GM21381 (cell line): ENCODE results near the gene MYO18A.

Experiments used
- ATAC-seq: cut with Tn5 transposase; IDR thresholded peaks from one replicate; pipeline ENCODE4 v1.9.1; 2021; ENCODE audit warnings: mild to moderate bottlenecking, moderate library complexity; ENCODE audit not compliant: unreplicated experiment

Gene MYO18A

DNA sequence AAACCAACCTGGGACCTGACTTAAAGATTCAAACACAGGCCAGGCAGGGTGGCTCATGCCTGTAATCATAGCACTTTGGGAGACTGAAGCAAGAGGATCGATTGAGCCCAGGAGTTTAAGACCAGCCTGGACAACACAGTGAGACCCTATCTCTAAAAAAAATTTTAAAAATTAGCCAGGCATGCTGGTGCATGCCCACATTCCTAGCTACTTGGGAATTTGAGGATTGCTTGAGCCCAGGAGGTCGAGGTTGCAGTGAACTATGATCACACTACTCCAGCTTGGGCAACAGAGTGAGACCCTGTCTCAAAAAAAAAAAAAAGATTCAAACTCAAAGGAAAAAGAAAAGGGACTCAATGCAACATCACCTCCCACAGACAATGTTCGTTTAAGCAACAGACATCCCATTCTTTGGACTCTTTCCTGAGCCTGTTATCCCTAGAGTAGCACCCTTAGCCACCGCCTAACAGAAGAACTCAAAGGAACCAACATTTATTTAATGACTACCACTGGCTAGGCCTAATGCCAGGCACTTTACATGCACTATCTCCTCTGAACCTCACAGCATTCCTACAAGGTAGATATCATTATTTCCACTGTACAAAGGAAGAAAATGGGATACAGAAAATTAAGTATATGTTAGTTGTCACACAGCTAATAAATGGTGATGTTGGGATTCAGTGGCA is 12.7 kb downstream of the MYO18A start:
- ATAC-seq = no peak

DNA sequence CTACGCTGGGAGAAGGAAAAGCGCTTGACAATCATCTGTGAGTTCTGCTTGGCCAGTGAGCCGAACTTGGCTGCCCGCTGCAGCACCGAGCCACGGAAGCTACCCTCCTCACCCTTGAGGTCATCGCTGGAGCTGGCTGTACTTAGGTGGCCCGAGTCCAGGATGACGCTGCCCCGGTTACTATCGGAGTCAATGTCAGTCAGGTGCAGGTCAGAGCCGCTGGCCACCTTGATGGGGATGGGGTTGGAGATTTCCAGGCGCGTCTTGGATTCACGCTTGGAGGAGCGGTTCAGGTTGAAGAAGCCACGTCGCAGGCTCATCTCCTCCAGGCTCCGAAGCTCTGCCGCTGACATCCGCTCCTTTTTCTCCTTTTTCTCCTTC is 13.7 kb downstream of the MYO18A start:
- no peak for ATAC-seq

GRCh38 chr17:29165800-29166506 is 14.2 kb downstream of the MYO18A start:
- ATAC-seq = no peak

- no peak for ATAC-seq
Observed at GRCh38 chr17:29165261-29165660, 14.9 kb downstream of the MYO18A start.

- ATAC-seq = no peak
Observed at GRCh38 chr17:29163563-29163962, 16.6 kb downstream of the MYO18A start.

DNA sequence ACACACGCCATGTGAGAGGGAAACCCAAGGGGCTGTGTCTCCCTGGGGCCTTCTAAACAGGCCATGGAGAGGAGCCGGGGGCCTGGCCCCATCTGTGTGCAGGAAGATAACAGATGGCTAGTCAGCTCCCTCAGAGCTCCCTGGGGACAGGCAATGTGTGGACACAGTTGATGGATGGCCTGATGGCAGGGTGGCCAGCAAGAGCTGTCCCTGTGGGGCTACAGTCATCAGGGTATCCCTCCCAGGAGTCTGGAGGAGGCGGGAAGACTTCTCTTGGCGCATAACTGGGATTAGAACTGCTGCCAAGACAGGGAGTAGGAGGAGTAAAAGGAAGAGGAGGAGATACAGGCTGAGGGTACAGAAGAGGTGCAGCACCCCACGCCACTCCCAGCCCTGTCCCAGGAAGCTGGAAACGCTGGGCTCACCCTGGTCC is 17.3 kb downstream of the MYO18A start:
- ATAC-seq = no peak

- no peak for ATAC-seq
Observed at GRCh38 chr17:29162082-29162908, 17.9 kb downstream of the MYO18A start.

DNA sequence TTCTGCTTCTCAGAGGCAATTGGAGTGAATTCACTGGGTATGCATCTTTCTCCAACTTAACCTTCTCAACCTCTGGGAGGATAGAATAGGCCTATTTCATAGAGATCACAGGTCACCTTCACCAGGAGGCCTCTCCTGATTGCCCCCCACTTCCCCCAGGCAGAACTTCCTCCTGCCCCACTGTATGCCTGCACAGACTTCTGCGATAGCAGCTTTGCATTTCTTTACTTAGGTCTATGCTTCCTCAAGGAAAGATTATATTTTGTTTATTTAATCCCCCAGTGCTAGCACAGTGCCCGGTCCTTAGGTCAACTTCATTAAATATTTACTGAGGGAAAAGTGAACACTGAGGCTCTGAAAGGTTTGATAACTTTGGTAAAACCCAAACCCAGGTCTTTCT is 19.9 kb downstream of the MYO18A start:
- no peak for ATAC-seq

GRCh38 chr17:29159306-29159860 is 20.8 kb downstream of the MYO18A start:
- ATAC-seq = no peak

DNA sequence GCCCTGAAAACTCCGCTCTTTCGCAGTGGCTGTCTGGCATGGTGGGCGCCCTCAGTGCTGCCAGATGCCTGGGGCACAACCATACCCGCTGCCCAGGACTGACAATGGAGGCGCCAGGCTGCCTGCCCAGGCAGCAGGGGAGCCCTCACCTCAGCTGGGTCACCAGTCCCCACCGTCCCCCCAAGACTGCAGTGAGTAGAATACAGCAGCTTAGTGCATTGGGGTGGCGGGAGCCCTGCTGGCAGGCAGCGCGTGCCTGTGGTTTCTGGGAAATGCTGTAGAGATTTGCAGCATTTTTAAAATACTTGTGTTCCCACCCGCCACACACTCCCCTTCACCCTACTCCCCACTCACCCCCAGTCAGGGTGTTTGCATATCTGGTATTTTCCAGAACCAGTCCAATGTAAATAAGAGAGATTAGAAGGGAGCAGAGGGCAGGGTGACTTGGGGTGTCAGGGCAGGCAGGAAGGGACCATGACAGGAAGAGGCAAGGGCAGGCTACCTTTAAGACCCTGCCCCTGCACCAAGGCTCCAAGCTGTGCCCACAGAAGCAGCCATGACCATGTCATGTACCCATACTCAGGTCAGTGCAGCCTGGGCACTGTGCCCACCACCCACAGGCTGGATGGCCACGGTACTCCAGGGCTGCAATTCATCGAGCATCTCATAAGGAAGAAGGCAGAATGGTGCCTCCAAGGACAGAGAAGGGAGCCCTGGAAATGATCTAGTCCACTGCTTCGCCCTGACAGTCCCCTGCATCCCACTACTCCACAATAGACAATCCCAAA is 21.5 kb downstream of the MYO18A start:
- no peak for ATAC-seq

DNA sequence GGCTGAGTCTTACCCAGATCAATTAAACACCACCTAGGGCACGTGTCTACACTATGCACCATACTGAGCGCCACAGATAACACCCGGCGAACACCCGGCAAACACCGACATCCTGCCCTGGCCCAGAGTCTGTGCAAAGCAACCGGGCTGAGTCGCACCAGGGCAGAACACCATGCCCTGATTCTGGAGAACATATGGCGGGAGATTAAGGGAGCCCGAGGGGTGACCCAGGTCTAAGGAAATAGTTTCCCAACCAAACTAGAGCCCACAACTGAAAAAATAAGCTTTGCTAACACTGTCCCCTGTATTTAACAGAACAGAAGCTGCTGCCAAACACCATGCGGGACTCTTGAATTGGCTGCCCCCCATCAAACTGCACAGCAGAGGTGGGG is 22.1 kb downstream of the MYO18A start:
- no peak for ATAC-seq

DNA sequence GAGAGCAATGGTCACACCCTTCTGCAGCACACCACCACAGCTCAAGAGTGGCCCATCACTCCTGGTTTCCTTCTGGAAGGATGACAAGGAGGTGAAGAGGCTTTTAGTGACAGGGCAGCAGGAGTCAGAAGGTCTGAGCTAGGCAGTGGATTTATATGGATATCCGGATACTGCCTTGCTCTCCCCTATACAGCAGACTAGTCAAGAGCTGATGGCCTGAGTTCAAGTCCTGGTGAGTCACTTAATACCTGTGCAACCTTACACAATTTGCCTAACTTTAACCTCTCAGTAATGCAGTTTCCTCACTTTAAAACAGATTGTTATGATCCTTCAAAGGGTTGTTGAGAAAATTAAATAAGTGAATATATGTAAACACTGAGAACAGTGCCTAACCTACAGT is 22.9 kb downstream of the MYO18A start:
- ATAC-seq = no peak

GRCh38 chr17:29156781-29157180 is 23.4 kb downstream of the MYO18A start:
- ATAC-seq = no peak

DNA sequence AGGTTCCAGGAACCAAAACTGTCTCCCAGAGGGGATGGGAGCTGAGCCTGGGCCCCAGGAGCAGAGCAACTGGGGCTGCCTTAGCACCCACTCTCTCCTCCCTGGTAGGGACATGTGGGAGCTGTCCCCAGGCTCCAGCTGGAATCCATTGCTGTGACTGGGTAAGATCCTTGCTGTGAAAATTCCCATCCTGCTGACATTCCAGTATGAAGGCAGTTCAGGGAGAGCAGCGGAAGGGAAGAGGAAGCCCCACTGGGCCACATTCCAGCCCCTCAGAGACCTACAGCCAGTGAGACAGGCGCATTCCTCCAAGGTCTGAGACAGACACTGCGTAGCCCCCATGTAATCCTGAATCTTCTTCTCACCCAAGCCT is 24.2 kb downstream of the MYO18A start:
- no peak for ATAC-seq

DNA sequence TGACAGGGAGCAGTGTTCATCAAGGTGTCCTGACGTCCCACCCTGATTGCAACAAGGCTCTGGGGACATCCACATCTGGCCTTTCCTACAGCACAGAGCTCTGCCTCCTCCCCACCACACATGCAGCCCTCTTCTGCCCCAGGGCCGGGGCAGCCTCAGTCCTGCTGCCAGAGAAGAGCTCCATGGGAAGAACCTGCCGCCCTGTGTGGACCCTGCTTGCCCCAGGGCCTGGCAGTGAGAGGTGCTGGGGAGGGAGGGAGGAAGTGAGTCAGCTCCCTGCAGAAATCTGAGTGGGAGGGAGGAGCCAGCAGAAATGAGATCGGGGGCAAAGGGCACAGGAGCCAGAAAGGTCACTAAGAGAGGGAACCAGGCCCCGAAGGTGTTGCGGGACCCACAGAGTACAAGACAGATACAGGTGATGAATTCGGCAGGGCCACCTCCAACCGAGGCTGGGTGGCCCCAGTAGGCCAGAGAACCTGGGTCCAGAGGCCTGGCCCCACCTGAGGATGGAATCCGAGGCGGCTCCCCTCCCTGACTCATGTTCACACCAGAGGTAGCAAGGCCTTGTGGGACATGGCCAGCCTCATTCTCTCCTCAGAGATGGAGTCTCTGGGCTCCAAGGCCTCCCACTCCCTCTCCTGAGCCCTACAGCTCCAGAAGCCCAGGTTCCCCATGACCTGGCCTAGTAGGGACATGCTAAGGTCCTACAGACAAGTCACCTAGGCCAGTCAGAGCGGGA is 24.8 kb downstream of the MYO18A start:
- ATAC-seq = no peak

DNA sequence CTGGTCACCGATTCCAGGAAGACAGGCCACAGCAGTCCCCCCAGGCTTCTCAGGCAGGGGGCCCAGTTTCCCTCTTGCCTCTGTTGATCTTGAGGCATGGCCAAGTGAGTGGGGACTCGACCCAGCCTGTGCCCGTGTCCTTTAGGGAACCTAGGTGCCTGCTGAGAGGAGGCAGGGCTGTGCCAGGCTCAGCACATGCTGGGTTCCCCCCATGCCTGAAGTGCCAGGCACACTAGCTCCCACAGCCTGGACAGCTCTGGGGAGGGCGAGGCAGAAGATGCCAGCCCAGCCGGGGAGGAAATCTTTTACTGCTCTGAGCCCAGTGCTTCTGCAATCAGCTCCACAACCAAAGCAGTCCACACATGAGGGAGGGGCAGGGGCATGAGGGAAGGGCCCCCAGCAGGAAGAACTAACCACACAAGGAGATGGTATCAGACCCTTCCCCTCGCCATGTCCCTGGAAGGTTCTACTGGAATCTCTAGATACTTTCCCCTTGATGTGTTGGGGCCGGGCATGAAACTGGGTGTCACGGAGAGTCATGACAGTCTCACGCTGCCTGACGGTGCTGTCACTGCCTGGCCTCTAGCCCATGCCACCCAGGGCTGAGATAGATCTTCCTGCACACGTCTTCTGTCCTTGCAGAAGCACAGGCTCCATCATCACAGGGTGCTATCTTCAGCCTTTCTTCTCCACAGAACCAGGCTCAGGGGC is 25.5 kb downstream of the MYO18A start:
- ATAC-seq = no peak

DNA sequence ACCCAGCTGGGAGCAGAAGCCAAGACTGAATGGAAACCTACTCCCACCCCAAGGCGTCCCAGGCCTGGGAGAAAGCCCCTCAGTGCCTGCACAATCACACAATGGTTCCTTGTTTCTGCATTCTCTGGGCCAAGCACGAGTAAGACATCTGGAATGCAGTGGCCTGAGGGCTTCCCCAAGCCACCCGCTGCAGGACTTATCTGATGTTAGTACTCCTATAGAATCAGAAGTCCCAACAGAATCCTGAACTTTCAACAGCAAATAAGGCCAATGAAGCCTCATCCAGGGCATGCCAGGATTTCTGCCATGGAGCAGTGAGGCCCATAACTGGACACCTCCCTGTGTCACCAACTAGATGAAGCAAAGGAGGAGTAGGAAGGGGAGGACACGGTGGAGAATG is 28.6 kb downstream of the MYO18A start:
- no peak for ATAC-seq

DNA sequence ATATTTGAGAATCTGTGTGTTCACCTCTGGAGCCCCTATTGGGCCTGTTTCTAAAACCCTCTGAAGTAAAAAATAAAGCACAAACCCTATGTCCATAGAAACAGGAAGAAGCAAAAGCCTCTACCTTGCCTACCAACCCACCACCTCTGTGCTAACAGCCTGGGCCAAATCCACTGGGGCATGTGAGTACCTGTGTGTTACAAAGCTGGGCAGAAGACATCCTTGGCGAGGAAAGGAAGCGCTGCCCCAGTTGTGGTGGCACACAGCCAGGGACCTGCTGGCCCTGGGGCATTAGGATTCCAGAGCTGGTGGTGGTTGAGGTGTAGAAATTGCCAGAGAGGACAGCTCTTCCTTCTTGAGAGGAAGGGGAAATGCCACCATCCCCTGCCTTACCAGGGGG is 30.0 kb downstream of the MYO18A start:
- ATAC-seq = no peak

DNA sequence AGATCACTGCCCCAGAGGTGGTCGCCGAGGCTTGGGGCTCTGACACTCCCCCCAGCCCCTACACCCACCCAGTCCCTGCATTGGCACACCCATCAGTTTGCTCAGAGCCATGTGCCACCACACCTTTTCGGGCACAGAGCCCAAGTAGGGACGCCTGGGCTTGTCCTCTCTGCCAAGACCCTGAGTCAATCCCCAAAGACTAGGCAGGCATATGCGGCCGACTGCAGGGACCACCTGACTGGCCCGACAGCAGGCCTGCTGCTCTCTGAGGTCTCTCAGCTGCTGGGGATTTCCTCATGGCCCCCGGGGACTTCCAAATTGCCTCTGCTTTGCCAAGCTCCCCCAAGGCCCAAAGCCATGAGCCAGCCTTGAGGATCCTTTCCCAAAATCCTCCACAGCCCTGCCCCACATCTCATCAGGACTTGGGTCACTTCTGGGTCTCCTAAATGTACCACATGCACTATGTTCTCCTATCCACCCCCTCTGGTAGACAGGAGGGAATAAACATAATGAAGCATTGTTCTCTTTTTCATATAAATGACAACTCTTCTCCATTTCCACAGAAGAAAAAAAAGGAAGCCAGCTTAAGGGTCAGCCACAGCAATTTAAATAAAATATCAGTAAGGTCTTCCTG is 30.6 kb downstream of the MYO18A start:
- no peak for ATAC-seq
